WTC11 (cell line): Measurements from ENCODE around the gene CYP4F12.

Source experiments
- CBFB ChIP-seq: sonication (generic); formaldehyde crosslinking; IDR thresholded peaks from 2 replicates; pipeline ENCODE4 v1.8.1; 2022; ENCODE audit warnings: mild to moderate bottlenecking, low read depth, missing genetic modification reagents
- CDX4 ChIP-seq: fragments of 250-450 bp; sonication (Bioruptor Pico); IDR thresholded peaks from 2 replicates; pipeline ENCODE4 v1.9.0; 2021; ENCODE audit warnings: moderate library complexity, mild to moderate bottlenecking, inconsistent platforms, borderline replicate concordance
- CTCF ChIP-seq: fragments of 200-600 bp; IDR thresholded peaks from 2 replicates; pipeline ENCODE4 v1.8.0; 2022; ENCODE audit warnings: antibody characterized with exemption
- ESRRA ChIP-seq: sonication (generic); formaldehyde crosslinking; IDR thresholded peaks from 2 replicates; pipeline ENCODE4 v1.8.1; 2022; ENCODE audit warnings: mild to moderate bottlenecking, missing genetic modification reagents, borderline replicate concordance
- FOXP1 ChIP-seq: sonication (generic); formaldehyde crosslinking; IDR thresholded peaks from 2 replicates; pipeline ENCODE4 v1.8.0; 2022; ENCODE audit warnings: missing genetic modification reagents, mild to moderate bottlenecking, moderate library complexity, borderline replicate concordance
- JUN ChIP-seq: sonication (generic); formaldehyde crosslinking; IDR thresholded peaks from 2 replicates; pipeline ENCODE4 v1.8.0; 2023; ENCODE audit warnings: mild to moderate bottlenecking, missing genetic modification reagents
- SOX15 ChIP-seq: fragments of 250-450 bp; sonication (Bioruptor Pico); IDR thresholded peaks from 2 replicates; pipeline ENCODE4 v1.9.0; 2021; ENCODE audit warnings: mild to moderate bottlenecking
- SP1 ChIP-seq: sonication (generic); formaldehyde crosslinking; conservative IDR thresholded peaks from 2 replicates; pipeline ENCODE4 v1.8.1; 2022; ENCODE audit warnings: missing genetic modification reagents
- TP53 ChIP-seq: sonication (generic); formaldehyde crosslinking; IDR thresholded peaks from 2 replicates; pipeline ENCODE4 v1.8.1; 2023; ENCODE audit warnings: mild to moderate bottlenecking, missing genetic modification reagents
- ZNF121 ChIP-seq: sonication (generic); formaldehyde crosslinking; IDR thresholded peaks from 2 replicates; pipeline ENCODE4 v1.8.0; 2023; ENCODE audit warnings: missing genetic modification reagents
- ZNF138 ChIP-seq: sonication (generic); formaldehyde crosslinking; conservative IDR thresholded peaks from 2 replicates; pipeline ENCODE4 v1.8.1; 2022; ENCODE audit warnings: mild to moderate bottlenecking, moderate library complexity, missing genetic modification reagents
- TF ChIP-seq, protein P1 (sequence below): sonication (generic); formaldehyde crosslinking; IDR thresholded peaks from 2 replicates; pipeline ENCODE4 v1.8.0; 2023; ENCODE audit warnings: missing genetic modification reagents, mild to moderate bottlenecking, borderline replicate concordance
- TF ChIP-seq, protein P2 (sequence below): sonication (generic); formaldehyde crosslinking; IDR thresholded peaks from 2 replicates; pipeline ENCODE4 v1.8.1; 2023; ENCODE audit warnings: mild to moderate bottlenecking, missing genetic modification reagents, moderate library complexity
- TF ChIP-seq, protein P3 (sequence below): sonication (generic); formaldehyde crosslinking; IDR thresholded peaks from 2 replicates; pipeline ENCODE4 v1.8.0; 2023; ENCODE audit warnings: missing genetic modification reagents

- TF ChIP-seq, protein P1, sequence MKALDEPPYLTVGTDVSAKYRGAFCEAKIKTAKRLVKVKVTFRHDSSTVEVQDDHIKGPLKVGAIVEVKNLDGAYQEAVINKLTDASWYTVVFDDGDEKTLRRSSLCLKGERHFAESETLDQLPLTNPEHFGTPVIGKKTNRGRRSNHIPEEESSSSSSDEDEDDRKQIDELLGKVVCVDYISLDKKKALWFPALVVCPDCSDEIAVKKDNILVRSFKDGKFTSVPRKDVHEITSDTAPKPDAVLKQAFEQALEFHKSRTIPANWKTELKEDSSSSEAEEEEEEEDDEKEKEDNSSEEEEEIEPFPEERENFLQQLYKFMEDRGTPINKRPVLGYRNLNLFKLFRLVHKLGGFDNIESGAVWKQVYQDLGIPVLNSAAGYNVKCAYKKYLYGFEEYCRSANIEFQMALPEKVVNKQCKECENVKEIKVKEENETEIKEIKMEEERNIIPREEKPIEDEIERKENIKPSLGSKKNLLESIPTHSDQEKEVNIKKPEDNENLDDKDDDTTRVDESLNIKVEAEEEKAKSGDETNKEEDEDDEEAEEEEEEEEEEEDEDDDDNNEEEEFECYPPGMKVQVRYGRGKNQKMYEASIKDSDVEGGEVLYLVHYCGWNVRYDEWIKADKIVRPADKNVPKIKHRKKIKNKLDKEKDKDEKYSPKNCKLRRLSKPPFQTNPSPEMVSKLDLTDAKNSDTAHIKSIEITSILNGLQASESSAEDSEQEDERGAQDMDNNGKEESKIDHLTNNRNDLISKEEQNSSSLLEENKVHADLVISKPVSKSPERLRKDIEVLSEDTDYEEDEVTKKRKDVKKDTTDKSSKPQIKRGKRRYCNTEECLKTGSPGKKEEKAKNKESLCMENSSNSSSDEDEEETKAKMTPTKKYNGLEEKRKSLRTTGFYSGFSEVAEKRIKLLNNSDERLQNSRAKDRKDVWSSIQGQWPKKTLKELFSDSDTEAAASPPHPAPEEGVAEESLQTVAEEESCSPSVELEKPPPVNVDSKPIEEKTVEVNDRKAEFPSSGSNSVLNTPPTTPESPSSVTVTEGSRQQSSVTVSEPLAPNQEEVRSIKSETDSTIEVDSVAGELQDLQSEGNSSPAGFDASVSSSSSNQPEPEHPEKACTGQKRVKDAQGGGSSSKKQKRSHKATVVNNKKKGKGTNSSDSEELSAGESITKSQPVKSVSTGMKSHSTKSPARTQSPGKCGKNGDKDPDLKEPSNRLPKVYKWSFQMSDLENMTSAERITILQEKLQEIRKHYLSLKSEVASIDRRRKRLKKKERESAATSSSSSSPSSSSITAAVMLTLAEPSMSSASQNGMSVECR (CRISPR knock-in tag): no peak
- TF ChIP-seq CTCF: no peak
- TF ChIP-seq CBFB (CRISPR knock-in tag): no peak
- TF ChIP-seq TP53 (CRISPR knock-in tag): no peak
- TF ChIP-seq ZNF121 (CRISPR knock-in tag): no peak
- TF ChIP-seq, protein P2, sequence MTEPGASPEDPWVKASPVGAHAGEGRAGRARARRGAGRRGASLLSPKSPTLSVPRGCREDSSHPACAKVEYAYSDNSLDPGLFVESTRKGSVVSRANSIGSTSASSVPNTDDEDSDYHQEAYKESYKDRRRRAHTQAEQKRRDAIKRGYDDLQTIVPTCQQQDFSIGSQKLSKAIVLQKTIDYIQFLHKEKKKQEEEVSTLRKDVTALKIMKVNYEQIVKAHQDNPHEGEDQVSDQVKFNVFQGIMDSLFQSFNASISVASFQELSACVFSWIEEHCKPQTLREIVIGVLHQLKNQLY (CRISPR knock-in tag): no peak
- TF ChIP-seq, protein P3, sequence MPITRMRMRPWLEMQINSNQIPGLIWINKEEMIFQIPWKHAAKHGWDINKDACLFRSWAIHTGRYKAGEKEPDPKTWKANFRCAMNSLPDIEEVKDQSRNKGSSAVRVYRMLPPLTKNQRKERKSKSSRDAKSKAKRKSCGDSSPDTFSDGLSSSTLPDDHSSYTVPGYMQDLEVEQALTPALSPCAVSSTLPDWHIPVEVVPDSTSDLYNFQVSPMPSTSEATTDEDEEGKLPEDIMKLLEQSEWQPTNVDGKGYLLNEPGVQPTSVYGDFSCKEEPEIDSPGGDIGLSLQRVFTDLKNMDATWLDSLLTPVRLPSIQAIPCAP (CRISPR knock-in tag): no peak
- TF ChIP-seq CDX4: no peak
- no peak for TF ChIP-seq SOX15 (CRISPR knock-in tag)
- no peak for TF ChIP-seq ZNF138 (CRISPR knock-in tag)
- no peak for TF ChIP-seq JUN (CRISPR knock-in tag)
- TF ChIP-seq ESRRA (CRISPR knock-in tag): no peak
- no peak for TF ChIP-seq SP1 (CRISPR knock-in tag)
- no peak for TF ChIP-seq FOXP1 (CRISPR knock-in tag)
Measured at GRCh38 chr19:15651791-15652190, 21.1 kb upstream of the CYP4F12 start.
